Right ventricle myocardium superior (tissue), 1 donor: ENCODE results near the gene MTCL1. TPM values are rescaled to one million over a fixed set of nuclear protein-coding genes. Genes with fewer than 3 reads are reported as not detected.

Experiments used
- ATAC-seq: fragments of 200-7000 bp; cut with Tn5 transposase; one replicate; pipeline ENCODE4 v1.9.1; 2020; ENCODE audit warnings: mild to moderate bottlenecking; ENCODE audit not compliant: poor library complexity
- DNase-seq: peaks from one replicate; pipeline ENCODE4 v3.0.0-alpha.2; 2020
- intact Hi-C: fragments of 100-400 bp; cut with DNase I; formaldehyde crosslinking; loops from one replicate; pipeline ENCODE4 v1.11.2; 2022
- total RNA-seq: library from RNA; stranded (reverse); fragmentation: NEBNext Ultra II Directional; extraction: Animal tissue kit (Norgen Biotek cat#: 25700); gene quantifications from one replicate; pipeline ENCODE4 v1.2.1, GENCODE V29; 2021
- donor health status: DM: no; HTN: yes; CAD: no; lungs with severe emphysema.

Gene MTCL1
- total RNA-seq, 1 donor from 2014 or later: 9.0 TPM

DNA sequence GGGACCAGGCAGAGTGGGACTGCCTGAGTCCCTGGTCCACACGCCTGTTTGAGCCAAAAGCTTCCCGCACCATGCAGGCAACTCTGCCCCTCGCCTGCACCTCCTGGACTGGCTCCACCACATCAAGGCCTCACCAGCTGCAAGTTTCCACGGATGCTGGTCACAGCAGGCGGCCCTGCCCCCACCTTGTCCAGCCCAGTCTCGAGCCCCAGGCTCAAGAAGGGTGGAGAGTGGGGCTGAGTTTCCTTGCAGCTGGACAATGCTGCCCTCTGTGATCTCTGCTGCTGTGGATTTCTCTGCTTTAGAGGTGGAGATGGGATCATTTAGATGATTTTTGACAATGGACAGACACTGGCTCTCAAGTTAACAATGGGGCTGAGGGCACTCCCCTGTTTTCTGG lies 74.9 kb downstream of the MTCL1 start:
- intact Hi-C loops: no loop called here
- DNase-seq (no peak), ATAC-seq (no peak)

GRCh38 chr18:8781671-8782070 lies 76.3 kb downstream of the MTCL1 start:
- DNase-seq (no peak), ATAC-seq (no peak)
- intact Hi-C loops: no loop called here

GRCh38 chr18:8783335-8783993 lies 78.1 kb downstream of the MTCL1 start:
- no peak for ATAC-seq
- no peak for DNase-seq
- intact Hi-C loops: no loop called here

GRCh38 chr18:8783994-8784530 lies 78.7 kb downstream of the MTCL1 start:
- DNase-seq (no peak), ATAC-seq (no peak)
- intact Hi-C loops: no loop called here

DNA sequence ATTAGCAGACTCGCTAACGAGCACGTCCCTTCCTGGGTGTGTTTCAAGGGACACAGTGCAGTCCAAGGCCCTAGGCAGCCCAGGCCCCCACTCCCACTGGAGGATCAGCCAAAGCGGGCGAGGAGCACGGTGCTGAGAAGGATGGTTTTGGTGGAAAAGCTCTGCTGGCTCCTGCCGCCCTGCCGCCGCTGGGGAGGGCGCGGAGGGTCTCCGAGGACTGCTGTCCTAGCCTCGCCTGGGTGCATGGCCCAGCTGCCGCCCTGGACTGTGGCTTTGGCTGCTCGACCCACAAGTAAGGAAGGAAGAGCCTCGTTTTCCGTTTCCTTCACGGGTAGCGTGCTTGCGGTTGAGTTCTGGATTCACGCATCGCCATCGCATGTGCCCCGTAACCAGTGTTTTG lies 79.9 kb downstream of the MTCL1 start:
- ATAC-seq (no peak), DNase-seq (no peak)
- intact Hi-C loops: no loop called here

DNA sequence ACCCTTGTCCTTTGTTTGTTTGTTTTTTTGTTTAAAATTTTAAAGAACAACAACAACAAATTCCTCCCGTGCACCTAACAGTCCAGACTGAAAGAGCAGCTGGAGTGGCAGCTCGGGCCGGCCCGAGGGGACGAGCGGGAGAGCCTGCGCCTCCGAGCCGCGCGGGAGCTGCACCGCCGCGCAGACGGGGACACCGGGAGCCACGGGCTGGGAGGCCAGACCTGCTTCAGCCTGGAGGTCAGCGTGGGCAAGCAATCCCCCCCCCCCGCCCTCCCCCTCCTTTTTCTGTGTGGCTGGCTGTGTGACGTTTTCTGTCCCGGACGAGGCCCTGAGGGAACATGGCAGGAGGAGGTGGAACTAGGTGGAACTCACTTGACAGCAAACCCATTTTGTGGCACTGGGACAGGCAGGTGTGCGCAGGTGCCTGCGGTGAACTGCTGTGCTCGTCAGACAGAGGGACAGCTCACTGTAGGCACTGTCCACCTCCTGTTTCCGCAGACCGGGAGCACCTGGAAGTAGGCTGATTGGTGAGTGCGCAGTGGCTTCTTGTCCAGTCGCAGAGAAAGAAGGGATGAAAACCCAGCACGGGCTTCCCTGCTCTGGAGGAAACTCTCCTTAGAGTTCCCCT lies 80.6 kb downstream of the MTCL1 start:
- intact Hi-C loops: no loop called here
- DNase-seq (no peak), ATAC-seq (no peak)

- DNase-seq (no peak), ATAC-seq (no peak)
- intact Hi-C loops: no loop called here
Observed at GRCh38 chr18:8786483-8787370, 81.4 kb downstream of the MTCL1 start.

GRCh38 chr18:8787371-8787670 lies 82.0 kb downstream of the MTCL1 start:
- DNase-seq (no peak), ATAC-seq (no peak)
- intact Hi-C loops: no loop called here

DNA sequence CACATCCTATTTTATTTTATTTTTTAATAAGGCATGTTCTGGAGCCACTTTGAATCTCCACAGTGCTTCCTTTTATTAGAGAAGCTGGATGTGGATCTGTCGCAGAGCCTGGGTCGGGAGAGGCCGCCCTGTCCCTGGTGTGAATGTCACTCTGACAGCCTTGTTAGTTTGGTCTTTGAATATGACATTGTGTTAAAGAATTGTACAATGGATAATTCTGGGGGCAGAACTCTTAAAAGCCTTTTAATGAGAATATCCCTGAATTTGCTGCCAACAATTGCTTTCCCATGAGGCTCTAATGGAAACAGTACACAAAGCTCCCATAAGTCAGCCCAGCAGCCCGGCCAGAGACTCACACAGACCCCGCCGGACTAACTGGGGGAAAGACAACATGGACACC lies 82.4 kb downstream of the MTCL1 start:
- intact Hi-C loops: no loop called here
- ATAC-seq: no peak
- no peak for DNase-seq

DNA sequence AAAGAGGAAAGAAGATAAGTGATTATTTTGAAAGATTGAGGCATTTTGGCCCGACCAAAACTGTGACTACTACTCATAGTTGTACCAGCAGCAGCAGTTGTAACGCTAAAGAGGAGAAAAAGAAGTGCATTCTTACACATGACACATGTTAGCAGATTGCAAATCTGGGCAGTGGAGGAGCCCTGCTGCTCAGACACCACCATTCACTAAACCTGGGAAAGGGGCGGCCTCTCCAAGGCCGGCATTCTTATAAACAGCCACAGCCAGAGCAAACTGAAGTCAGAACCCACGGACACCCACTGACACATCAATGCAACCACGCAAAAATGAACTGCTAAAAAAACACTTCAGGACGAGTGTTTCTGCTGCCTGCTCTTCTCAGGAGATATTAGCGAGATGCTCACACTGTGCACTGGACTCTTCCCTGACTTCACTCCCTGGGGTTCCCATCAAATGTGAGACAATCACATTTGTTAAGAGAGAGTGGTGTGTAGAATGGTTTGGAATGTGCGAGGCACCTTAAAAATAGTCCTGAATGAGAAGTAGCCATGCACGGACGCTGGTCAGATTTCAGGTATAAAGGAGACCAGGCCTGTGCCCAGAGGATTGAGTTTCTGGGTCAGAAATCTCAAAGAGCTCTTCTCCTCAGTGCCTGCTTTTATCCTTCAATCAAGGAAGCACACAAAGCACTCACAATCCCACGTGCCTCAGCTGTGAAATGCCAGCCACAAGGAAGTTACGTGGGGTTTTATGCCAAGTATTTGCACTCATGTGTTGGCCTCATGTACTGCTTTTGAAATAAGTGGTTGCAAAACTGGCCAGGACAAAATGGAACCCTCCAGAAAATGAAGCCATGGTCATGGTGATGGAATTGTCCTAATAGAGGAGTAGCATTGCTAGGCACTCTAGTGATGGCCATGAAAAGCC lies 83.4 kb downstream of the MTCL1 start:
- intact Hi-C loops: no loop called here
- ATAC-seq (no peak), DNase-seq (no peak)

- ATAC-seq (no peak), DNase-seq (no peak)
- intact Hi-C loops: loop anchor here (10.0 kb wide), 1 partner anchor 54 kb away; no protein-coding TSS in a partner anchor
Observed at GRCh38 chr18:8791171-8791651, 85.9 kb downstream of the MTCL1 start.

GRCh38 chr18:8792688-8793316 lies 87.4 kb downstream of the MTCL1 start:
- no peak for DNase-seq
- ATAC-seq: no peak
- intact Hi-C loops: loop anchor here (10.0 kb wide), 1 partner anchor 52 kb away; no protein-coding TSS in a partner anchor

DNA sequence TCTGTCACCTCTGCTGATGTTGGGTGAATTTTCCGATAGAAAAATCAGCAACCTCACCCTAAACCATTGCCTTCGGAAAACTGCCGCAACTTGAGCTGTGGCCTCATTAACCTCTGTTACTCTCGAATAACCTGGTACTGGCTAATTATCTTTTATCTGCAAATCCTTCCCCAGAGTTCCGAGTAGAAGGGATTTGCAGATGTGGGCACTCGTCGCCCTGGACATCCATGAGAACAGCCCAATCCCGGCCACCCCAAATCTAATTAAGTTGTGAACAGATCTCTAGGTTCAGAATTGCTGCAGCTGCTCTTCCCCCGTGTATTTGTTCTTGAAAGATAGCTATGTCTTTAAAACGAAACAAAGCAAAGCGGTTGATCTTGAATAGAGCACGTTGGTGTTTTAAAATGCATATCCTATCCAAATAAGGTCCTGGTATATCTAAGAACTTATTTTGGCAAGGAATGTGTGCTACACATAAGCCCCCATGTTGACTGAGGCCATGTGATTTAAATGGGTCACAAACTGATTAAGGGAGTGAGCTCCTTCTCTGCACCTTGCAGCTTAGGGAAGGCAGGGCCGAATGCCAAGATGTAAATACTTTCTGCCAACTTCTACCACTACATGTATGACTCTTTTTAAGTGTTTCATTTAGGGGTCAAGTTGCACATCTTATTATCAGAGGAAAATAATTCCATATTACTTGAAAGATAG lies 88.2 kb downstream of the MTCL1 start:
- DNase-seq (no peak), ATAC-seq (no peak)
- intact Hi-C loops: loop anchor here (10.0 kb wide), 1 partner anchor 51 kb away; no protein-coding TSS in a partner anchor

- intact Hi-C loops: loop anchor here (10.0 kb wide), 1 partner anchor 50 kb away; no protein-coding TSS in a partner anchor
- no peak for ATAC-seq
- DNase-seq: no peak
Observed at GRCh38 chr18:8794156-8794933, 89.0 kb downstream of the MTCL1 start.

- intact Hi-C loops: loop anchor here (10.0 kb wide), 1 partner anchor 50 kb away; no protein-coding TSS in a partner anchor
- no peak for ATAC-seq
- DNase-seq: no peak
Observed at GRCh38 chr18:8794934-8795280, 89.6 kb downstream of the MTCL1 start.

DNA sequence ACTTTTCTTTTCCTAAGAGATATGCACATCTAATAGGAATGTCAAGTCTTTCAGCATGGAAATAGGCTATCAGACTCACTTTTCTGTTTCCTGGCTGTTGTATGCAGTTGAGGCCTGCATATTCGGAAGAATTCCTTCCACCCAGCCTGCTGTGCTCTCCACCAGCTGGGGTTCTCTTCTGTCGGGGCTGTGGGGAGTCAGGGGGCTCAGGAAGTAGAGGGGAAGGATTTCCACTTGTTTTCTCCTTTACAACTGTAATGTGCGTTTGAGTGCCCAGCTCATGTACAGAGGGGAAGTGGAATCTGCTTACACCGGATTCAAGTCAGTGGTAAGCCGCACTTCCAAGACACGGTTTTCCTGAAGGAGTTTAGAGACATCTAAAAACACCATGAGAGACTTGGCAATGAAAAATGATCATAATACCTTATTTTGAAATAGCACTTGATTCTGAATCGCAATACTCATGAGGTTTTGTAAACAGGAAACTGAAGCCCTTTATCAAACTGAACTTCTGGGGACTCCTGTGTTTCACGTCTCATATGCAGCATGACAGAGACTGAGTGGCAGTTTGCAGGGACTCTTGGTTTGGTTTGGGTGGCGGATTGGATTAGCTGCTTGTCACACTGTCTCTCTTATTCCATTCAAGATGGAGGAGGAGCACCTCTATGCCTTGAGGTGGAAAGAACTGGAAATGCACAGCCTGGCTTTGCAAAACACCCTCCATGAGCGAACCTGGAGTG lies 90.4 kb downstream of the MTCL1 start:
- intact Hi-C loops: loop anchor here (10.0 kb wide), 1 partner anchor 49 kb away; no protein-coding TSS in a partner anchor
- ATAC-seq (no peak), DNase-seq (no peak)
